HG03135 (cell line): ENCODE data around the gene AZIN2.

ENCODE experiments used
- ATAC-seq: cut with Tn5 transposase; IDR thresholded peaks from one replicate; pipeline ENCODE4 v1.9.1; 2021; ENCODE audit warnings: mild to moderate bottlenecking, moderate library complexity; ENCODE audit not compliant: unreplicated experiment

The AZIN2 gene

GRCh38 chr1:33150522-33150921, 69.6 kb downstream of the AZIN2 start:
- ATAC-seq: no peak

GRCh38 chr1:33151116-33151515, 70.2 kb downstream of the AZIN2 start:
- ATAC-seq: no peak

- no peak for ATAC-seq
Observed at GRCh38 chr1:33152685-33153432, 71.9 kb downstream of the AZIN2 start.

GRCh38 chr1:33153650-33154049, 72.7 kb downstream of the AZIN2 start:
- no peak for ATAC-seq

- no peak for ATAC-seq
Observed at GRCh38 chr1:33155877-33156538, 75.1 kb downstream of the AZIN2 start.

- no peak for ATAC-seq
Observed at GRCh38 chr1:33157131-33157530, 76.2 kb downstream of the AZIN2 start.

- ATAC-seq: no peak
Observed at GRCh38 chr1:33158366-33158765, 77.4 kb downstream of the AZIN2 start.

- ATAC-seq: no peak
Observed at GRCh38 chr1:33159577-33159976, 78.6 kb downstream of the AZIN2 start.

GRCh38 chr1:33161061-33161681, 80.2 kb downstream of the AZIN2 start:
- no peak for ATAC-seq

GRCh38 chr1:33162141-33162540, 81.2 kb downstream of the AZIN2 start:
- no peak for ATAC-seq

GRCh38 chr1:33163621-33164519, 82.9 kb downstream of the AZIN2 start:
- no peak for ATAC-seq

- ATAC-seq: no peak
Observed at GRCh38 chr1:33165209-33165608, 84.3 kb downstream of the AZIN2 start.

GRCh38 chr1:33165809-33166208, 84.9 kb downstream of the AZIN2 start:
- no peak for ATAC-seq

- ATAC-seq: no peak
Observed at GRCh38 chr1:33167650-33168447, 86.9 kb downstream of the AZIN2 start.

- ATAC-seq: no peak
Observed at GRCh38 chr1:33168556-33169289, 87.8 kb downstream of the AZIN2 start.

- ATAC-seq: no peak
Observed at GRCh38 chr1:33169290-33170055, 88.5 kb downstream of the AZIN2 start.
